Suprapubic skin (tissue), 4 donors: ENCODE results near the gene RARB. TPM values are rescaled to one million over a fixed set of nuclear protein-coding genes. Genes with fewer than 3 reads are reported as not detected.

Source experiments
- DNase-seq, 2 donors: peaks; one replicate each; pipeline ENCODE4 v3.0.0-alpha.2; 2019; ENCODE audit warnings: low spot score in 2 of 2
- H3K27ac ChIP-seq: fragments of 200-600 bp; sonication (generic); one replicate; pipeline ENCODE4 v1.5.1; 2019
- H3K27me3 ChIP-seq: fragments of 200-600 bp; sonication (generic); one replicate; pipeline ENCODE4 v1.5.1; 2019
- H3K36me3 ChIP-seq: fragments of 200-600 bp; sonication (generic); one replicate; pipeline ENCODE4 v1.5.1; 2019
- H3K4me1 ChIP-seq: fragments of 200-600 bp; sonication (generic); one replicate; pipeline ENCODE4 v1.5.1; 2019
- H3K4me3 ChIP-seq: fragments of 200-600 bp; sonication (generic); one replicate; pipeline ENCODE4 v1.5.1; 2019; ENCODE audit warnings: mild to moderate bottlenecking
- H3K9me3 ChIP-seq: fragments of 200-600 bp; sonication (generic); one replicate; pipeline ENCODE4 v1.5.1; 2019
- EP300 ChIP-seq: sonication (generic); formaldehyde crosslinking; IDR thresholded peaks from one replicate; pipeline ENCODE4 v1.6.1; 2017; ENCODE audit warnings: antibody characterized with exemption
- POLR2A ChIP-seq, 2 donors: fragments of 450-650 bp; IDR thresholded peaks; one replicate each; pipeline ENCODE4 v1.6.1; 2017; ENCODE audit warnings: antibody characterized with exemption in 2 of 2, mild to moderate bottlenecking in 2 of 2, moderate library complexity in 2 of 2
- POLR2AphosphoS5 ChIP-seq, 3 donors: sonication (generic); formaldehyde crosslinking; IDR thresholded peaks; one replicate each; pipeline ENCODE4 v1.6.1; 2017; ENCODE audit warnings: antibody characterized with exemption in 3 of 3
- WGBS: methylation state at CpG from one replicate; pipeline ENCODE4 v1.1.5; 2018; 5-methylcytosine and 5-hydroxymethylcytosine counted together
- total RNA-seq, 4 donors: library from RNA; depleted of rRNA; stranded (reverse); fragments of >200 nt; gene quantifications; one replicate each; pipeline ENCODE4 v1.1.0, GENCODE V29; 2016
- TF ChIP-seq, protein P1 (sequence below), 2 donors: fragments of 200-600 bp in 1 of 2; fragments of 450-650 bp in 1 of 2; sonication (generic) in 1 of 2; IDR thresholded peaks; one replicate each; pipeline ENCODE4 v1.5.1; 2016 to 2019; ENCODE audit warnings: antibody characterized with exemption in 2 of 2, mild to moderate bottlenecking in 1 of 2, moderate library complexity in 1 of 2

The RARB gene
- total RNA-seq, 4 donors from 2014 or later: 1.3 to 3.9 (median 1.5) TPM

DNA sequence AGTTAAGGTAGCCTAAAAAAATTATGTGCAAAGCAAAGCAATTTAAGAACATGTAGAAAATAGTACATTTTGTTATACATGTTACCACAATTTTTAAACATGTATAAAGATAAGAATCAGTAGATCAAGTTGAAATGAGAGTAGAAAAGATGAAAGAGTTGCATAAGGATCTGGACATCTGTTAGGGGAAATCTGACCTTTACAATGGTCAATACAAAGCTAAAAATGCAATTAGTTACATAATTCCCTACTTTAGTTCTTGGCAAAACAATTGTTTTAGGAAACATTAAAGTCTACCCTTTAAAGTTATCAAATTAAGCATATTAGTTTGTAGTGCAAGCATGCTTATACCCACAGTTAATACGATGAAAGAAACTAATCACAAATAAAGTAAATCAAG lies 203.9 kb downstream of the RARB start:
- Histone ChIP-seq H3K27ac (no peak overlapping the region), H3K27me3 (no peaks in the 10 kb centered on the region), H3K36me3 (peaks cover 92% of the 10 kb centered on the region), H3K4me3 (no peak overlapping the region), H3K4me1 (no peaks in the 10 kb centered on the region), H3K9me3 (no peaks in the 10 kb centered on the region)
- no peak for DNase-seq
- 98% methylated on average over 1 of the region's 1 CpG for WGBS
- TF ChIP-seq POLR2A (IDR thresholded peaks at IDR 0.05) (no peak), POLR2AphosphoS5 (IDR thresholded peaks at IDR 0.05) (no peak), EP300 (no peak)
- TF ChIP-seq, protein P1, sequence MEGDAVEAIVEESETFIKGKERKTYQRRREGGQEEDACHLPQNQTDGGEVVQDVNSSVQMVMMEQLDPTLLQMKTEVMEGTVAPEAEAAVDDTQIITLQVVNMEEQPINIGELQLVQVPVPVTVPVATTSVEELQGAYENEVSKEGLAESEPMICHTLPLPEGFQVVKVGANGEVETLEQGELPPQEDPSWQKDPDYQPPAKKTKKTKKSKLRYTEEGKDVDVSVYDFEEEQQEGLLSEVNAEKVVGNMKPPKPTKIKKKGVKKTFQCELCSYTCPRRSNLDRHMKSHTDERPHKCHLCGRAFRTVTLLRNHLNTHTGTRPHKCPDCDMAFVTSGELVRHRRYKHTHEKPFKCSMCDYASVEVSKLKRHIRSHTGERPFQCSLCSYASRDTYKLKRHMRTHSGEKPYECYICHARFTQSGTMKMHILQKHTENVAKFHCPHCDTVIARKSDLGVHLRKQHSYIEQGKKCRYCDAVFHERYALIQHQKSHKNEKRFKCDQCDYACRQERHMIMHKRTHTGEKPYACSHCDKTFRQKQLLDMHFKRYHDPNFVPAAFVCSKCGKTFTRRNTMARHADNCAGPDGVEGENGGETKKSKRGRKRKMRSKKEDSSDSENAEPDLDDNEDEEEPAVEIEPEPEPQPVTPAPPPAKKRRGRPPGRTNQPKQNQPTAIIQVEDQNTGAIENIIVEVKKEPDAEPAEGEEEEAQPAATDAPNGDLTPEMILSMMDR (IDR thresholded peaks at IDR 0.05): no peak

DNA sequence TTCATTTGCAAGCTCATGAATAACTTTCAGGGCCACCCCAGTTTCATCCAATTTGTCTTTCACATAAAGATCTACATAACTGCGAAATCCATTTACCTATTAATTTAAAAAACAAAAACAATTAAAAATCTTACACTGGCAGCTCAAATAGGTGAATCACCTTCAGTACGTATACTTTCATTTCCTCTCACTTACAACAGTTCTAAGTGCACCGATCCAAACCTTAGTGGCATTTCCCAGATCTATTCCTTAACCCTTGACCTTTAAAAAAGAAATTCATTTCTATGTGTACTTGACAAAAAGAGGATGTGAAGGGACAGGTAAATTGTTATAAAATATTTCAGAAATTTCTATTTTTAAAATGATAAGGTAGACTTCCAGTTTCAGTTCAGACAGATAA lies 205.9 kb downstream of the RARB start:
- H3K4me1 ChIP-seq: no peaks in the 10 kb centered on the region
- no peaks in the 10 kb centered on the region for H3K9me3 ChIP-seq
- H3K27me3 ChIP-seq: no peaks in the 10 kb centered on the region
- no peak for DNase-seq
- WGBS: 90% methylated on average over 3 of the region's 3 CpGs
- peaks cover 73% of the 10 kb centered on the region for H3K36me3 ChIP-seq
- no peak overlapping the region for H3K27ac ChIP-seq
- TF ChIP-seq EP300 (no peak), POLR2A (IDR thresholded peaks at IDR 0.05) (no peak), POLR2AphosphoS5 (IDR thresholded peaks at IDR 0.05) (no peak)
- TF ChIP-seq, protein P1 (IDR thresholded peaks at IDR 0.05): no peak
- H3K4me3 ChIP-seq: no peak overlapping the region

DNA sequence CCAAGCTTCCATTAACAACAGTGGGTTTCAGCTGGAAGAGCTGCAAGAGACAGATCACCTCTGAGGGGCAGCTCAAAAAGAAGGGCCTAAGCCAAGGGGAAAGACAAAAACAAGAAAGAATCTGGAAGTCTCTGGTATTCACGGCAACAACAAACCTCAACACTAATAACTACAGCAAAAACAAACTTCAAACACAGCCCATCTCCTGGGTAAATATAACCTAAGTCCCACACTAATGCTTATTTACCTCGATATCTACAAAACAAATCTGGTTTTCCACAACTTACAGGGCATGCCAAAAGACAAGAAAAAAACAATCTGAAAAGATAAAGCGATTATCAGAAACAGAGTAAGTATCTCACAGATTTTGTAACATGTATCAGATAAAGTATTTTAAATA lies 207.0 kb downstream of the RARB start:
- no peaks in the 10 kb centered on the region for H3K9me3 ChIP-seq
- no peak overlapping the region for H3K27ac ChIP-seq
- H3K4me3 ChIP-seq: no peak overlapping the region
- TF ChIP-seq, protein P1 (IDR thresholded peaks at IDR 0.05): no peak
- TF ChIP-seq POLR2AphosphoS5 (IDR thresholded peaks at IDR 0.05) (no peak), EP300 (no peak), POLR2A (IDR thresholded peaks at IDR 0.05) (no peak)
- DNase-seq: no peak
- H3K27me3 ChIP-seq: no peaks in the 10 kb centered on the region
- H3K36me3 ChIP-seq: peaks cover 67% of the 10 kb centered on the region
- WGBS: 88% methylated on average over 3 of the region's 3 CpGs
- no peaks in the 10 kb centered on the region for H3K4me1 ChIP-seq

Other genes starting within 250 kb of the RARB start
- gene TOP2B, start 236.6 kb downstream of the RARB start, total RNA-seq: 100 to 1,000 TPM in 1 of 4 donors, 10 to 100 TPM in 3; 59.3 to 160 (median 83.5) TPM